ENCODE results near the gene ETFA.
"Not testable (repeated sequence)": the region's sequence is repeated elsewhere in the genome, so short reads cannot be mapped to it uniquely, and the experiment has no call there.

The ETFA gene

GRCh38 chr15:76327191-76328105 lies 16.2 kb upstream of the ETFA start:
- in situ Hi-C loops (cut with HindIII; ENCODE audit: low sequenced_read_pairs): no loop called here

- in situ Hi-C loops (cut with HindIII; ENCODE audit: low sequenced_read_pairs): no loop called here
Measured at GRCh38 chr15:76325704-76326103, 14.4 kb upstream of the ETFA start.

- in situ Hi-C loops (cut with HindIII; ENCODE audit: low sequenced_read_pairs): no loop called here
Measured at GRCh38 chr15:76324066-76324465, 12.8 kb upstream of the ETFA start.

GRCh38 chr15:76321602-76322001 lies 10.3 kb upstream of the ETFA start:
- in situ Hi-C loops (cut with HindIII; ENCODE audit: low sequenced_read_pairs): no loop called here

- in situ Hi-C loops (cut with HindIII; ENCODE audit: low sequenced_read_pairs): no loop called here
Measured at GRCh38 chr15:76321171-76321570, 9.9 kb upstream of the ETFA start.

- in situ Hi-C loops (cut with HindIII; ENCODE audit: low sequenced_read_pairs): no loop called here
Measured at GRCh38 chr15:76320012-76320411, 8.7 kb upstream of the ETFA start.

- in situ Hi-C loops (cut with HindIII; ENCODE audit: low sequenced_read_pairs): no loop called here
Measured at GRCh38 chr15:76313731-76314130, 2.5 kb upstream of the ETFA start.

GRCh38 chr15:76313175-76313567 lies 1.9 kb upstream of the ETFA start:
- in situ Hi-C loops (cut with HindIII; ENCODE audit: low sequenced_read_pairs): not testable (repeated sequence)

- in situ Hi-C loops (cut with HindIII; ENCODE audit: low sequenced_read_pairs): no loop called here
Measured at GRCh38 chr15:76312540-76313174, 1.4 kb upstream of the ETFA start.

GRCh38 chr15:76310475-76311099 lies 682 bp downstream of the ETFA start:
- in situ Hi-C loops (cut with HindIII; ENCODE audit: low sequenced_read_pairs): no loop called here

- in situ Hi-C loops (cut with HindIII; ENCODE audit: low sequenced_read_pairs): no loop called here
Measured at GRCh38 chr15:76309601-76310330, 1.5 kb downstream of the ETFA start.

- in situ Hi-C loops (cut with HindIII; ENCODE audit: low sequenced_read_pairs): no loop called here
Measured at GRCh38 chr15:76303909-76304308, 7.4 kb downstream of the ETFA start.

GRCh38 chr15:76299786-76300185 lies 11.5 kb downstream of the ETFA start:
- in situ Hi-C loops (cut with HindIII; ENCODE audit: low sequenced_read_pairs): no loop called here

GRCh38 chr15:76298986-76299385 lies 12.3 kb downstream of the ETFA start:
- in situ Hi-C loops (cut with HindIII; ENCODE audit: low sequenced_read_pairs): no loop called here

- in situ Hi-C loops (cut with HindIII; ENCODE audit: low sequenced_read_pairs): not testable (repeated sequence)
Measured at GRCh38 chr15:76297951-76298350, 13.3 kb downstream of the ETFA start.

- in situ Hi-C loops (cut with HindIII; ENCODE audit: low sequenced_read_pairs): no loop called here
Measured at GRCh38 chr15:76296849-76297248, 14.4 kb downstream of the ETFA start.

GRCh38 chr15:76294463-76294862 lies 16.8 kb downstream of the ETFA start:
- in situ Hi-C loops (cut with HindIII; ENCODE audit: low sequenced_read_pairs): not testable (repeated sequence)

- in situ Hi-C loops (cut with HindIII; ENCODE audit: low sequenced_read_pairs): no loop called here
Measured at GRCh38 chr15:76293361-76293760, 17.9 kb downstream of the ETFA start.

GRCh38 chr15:76289582-76289981 lies 21.7 kb downstream of the ETFA start:
- in situ Hi-C loops (cut with HindIII; ENCODE audit: low sequenced_read_pairs): no loop called here

GRCh38 chr15:76286271-76286879 lies 24.9 kb downstream of the ETFA start:
- in situ Hi-C loops (cut with HindIII; ENCODE audit: low sequenced_read_pairs): no loop called here

Measured in DLD1 (cell line).